Epidermal melanocyte (primary cell): ENCODE data around the gene PTPRD.

Source experiments
- DNase-seq: peaks from one replicate; pipeline ENCODE4 v3.0.0; 2011; ENCODE audit warnings: low spot score; ENCODE audit not compliant: insufficient read length

PTPRD gene

GRCh38 chr9:8473244-8474020, 2139.4 kb downstream of the PTPRD start:
- DNase-seq: no peak

GRCh38 chr9:8468045-8468637, 2144.7 kb downstream of the PTPRD start:
- DNase-seq: no peak

- no peak for DNase-seq
Observed at GRCh38 chr9:8457816-8458215, 2155.0 kb downstream of the PTPRD start.

GRCh38 chr9:8457055-8457454, 2155.7 kb downstream of the PTPRD start:
- DNase-seq: no peak

GRCh38 chr9:8456344-8456743, 2156.5 kb downstream of the PTPRD start:
- DNase-seq: no peak

GRCh38 chr9:8450810-8451545, 2161.8 kb downstream of the PTPRD start:
- no peak for DNase-seq

- no peak for DNase-seq
Observed at GRCh38 chr9:8448226-8448625, 2164.6 kb downstream of the PTPRD start.

- DNase-seq: no peak
Observed at GRCh38 chr9:8447601-8448000, 2165.2 kb downstream of the PTPRD start.

- DNase-seq: no peak
Observed at GRCh38 chr9:8437876-8438275, 2174.9 kb downstream of the PTPRD start.

- no peak for DNase-seq
Observed at GRCh38 chr9:8437259-8437658, 2175.5 kb downstream of the PTPRD start.

GRCh38 chr9:8436786-8437185, 2176.0 kb downstream of the PTPRD start:
- DNase-seq: no peak

GRCh38 chr9:8434621-8435020, 2178.2 kb downstream of the PTPRD start:
- no peak for DNase-seq

- DNase-seq: no peak
Observed at GRCh38 chr9:8432224-8432623, 2180.6 kb downstream of the PTPRD start.

GRCh38 chr9:8431505-8431904, 2181.3 kb downstream of the PTPRD start:
- no peak for DNase-seq

GRCh38 chr9:8430945-8431344, 2181.9 kb downstream of the PTPRD start:
- DNase-seq: no peak

- DNase-seq: no peak
Observed at GRCh38 chr9:8429768-8430167, 2183.0 kb downstream of the PTPRD start.

- DNase-seq: no peak
Observed at GRCh38 chr9:8429157-8429556, 2183.6 kb downstream of the PTPRD start.

- DNase-seq: no peak
Observed at GRCh38 chr9:8428389-8428788, 2184.4 kb downstream of the PTPRD start.

GRCh38 chr9:8424786-8425410, 2187.9 kb downstream of the PTPRD start:
- no peak for DNase-seq

- no peak for DNase-seq
Observed at GRCh38 chr9:8420416-8420815, 2192.4 kb downstream of the PTPRD start.

GRCh38 chr9:8419596-8420275, 2193.1 kb downstream of the PTPRD start:
- no peak for DNase-seq
